NOMO-1 treated with dmso at 0.1 percent for 144 hours (cell line): ENCODE results near the gene SLC2A4RG.
"Not testable (repeated sequence)": the region's sequence is repeated elsewhere in the genome, so short reads cannot be mapped to it uniquely, and the experiment has no call there.

Experiments used
- DNase-seq: peaks from one replicate; lab custom pipeline; 2025; ENCODE audit not compliant: unreplicated experiment; lab: John Stamatoyannopoulos, UW

SLC2A4RG gene

GRCh38 chr20:63712191-63712590 is 27.4 kb upstream of the SLC2A4RG start:
- no peak for DNase-seq

DNA sequence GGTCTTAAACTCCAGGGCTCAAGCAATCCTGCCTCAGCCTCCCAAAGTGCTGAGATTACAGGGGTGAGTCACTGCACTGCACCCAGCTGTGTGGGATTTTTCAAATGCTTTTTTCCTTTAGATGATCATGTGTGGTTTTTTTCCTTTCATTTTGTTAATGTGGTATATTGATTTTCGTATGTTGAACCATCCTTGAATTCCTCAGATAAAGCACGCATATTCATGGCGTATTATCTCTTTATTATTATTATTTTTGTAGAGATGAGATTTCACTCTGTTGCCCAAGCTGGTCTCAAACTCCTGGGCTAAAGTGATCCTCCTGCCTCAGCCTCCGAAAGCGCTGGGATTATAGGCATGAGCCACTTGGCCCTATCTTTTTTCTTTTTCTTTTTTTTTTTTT is 24.7 kb upstream of the SLC2A4RG start:
- DNase-seq = no peak

DNA sequence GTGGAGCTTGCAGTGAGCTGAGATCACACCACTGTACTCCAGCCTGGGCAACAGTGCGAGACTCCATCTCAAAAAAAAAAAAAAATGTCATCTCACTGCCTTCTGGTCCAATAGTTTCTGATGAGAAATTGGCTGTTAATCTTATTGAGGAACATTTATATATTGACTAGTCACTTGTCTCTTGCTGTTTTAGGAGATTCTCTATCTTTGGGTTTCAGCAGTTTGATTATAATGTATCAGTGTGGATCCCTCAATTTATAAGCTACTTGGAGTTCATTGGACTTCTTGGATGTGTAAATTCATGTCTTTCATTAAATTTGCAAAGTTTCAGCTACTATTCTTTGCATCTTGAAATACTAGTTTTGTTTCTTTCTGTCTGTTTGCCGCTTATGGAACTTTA is 20.6 kb upstream of the SLC2A4RG start:
- no peak for DNase-seq

DNA sequence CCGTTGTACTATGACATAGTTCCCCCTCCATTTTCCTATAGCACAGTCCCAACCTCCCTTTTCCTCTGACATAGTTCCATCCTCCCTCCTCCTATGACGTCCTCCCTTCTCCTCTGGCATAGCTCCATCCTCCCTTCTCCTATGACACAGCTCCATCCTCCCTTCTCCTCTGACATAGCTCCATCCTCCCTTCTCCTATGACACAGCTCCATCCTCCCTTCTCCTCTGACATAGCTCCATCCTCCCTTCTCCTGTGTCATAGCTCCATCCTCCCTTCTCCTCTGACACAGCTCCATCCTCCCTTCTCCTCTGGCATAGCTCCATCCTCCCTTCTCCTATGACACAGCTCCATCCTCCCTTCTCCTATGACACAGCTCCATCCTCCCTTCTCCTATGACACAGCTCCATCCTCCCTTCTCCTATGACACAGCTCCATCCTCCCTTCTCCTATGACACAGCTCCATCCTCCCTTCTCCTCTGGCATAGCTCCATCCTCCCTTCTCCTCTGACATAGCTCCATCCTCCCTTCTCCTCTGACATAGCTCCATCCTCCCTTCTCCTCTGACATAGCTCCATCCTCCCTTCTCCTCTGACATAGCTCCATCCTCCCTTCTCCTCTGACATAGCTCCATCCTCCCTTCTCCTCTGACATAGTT is 16.5 kb upstream of the SLC2A4RG start:
- not testable (repeated sequence) for DNase-seq

GRCh38 chr20:63730189-63730733 is 9.3 kb upstream of the SLC2A4RG start:
- not testable (repeated sequence) for DNase-seq

DNA sequence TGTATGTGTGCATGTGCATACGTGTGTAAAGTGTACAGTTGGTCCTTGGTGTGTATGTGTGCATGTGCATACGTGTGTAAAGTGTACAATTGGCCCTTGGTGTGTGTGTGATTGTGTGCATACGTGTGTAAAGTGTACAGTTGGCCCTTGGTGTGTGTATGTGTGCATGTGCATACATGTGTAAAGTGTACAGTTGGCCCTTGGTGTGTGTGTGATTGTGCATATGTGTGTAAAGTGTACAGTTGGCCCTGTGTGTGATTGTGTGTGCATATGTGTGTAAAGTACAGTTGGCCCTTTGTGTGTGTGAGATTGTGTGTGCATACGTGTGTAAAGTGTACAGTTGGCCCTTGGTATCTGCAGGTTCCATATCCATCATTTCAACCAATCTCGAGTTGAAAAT is 8.2 kb upstream of the SLC2A4RG start:
- no peak for DNase-seq

DNA sequence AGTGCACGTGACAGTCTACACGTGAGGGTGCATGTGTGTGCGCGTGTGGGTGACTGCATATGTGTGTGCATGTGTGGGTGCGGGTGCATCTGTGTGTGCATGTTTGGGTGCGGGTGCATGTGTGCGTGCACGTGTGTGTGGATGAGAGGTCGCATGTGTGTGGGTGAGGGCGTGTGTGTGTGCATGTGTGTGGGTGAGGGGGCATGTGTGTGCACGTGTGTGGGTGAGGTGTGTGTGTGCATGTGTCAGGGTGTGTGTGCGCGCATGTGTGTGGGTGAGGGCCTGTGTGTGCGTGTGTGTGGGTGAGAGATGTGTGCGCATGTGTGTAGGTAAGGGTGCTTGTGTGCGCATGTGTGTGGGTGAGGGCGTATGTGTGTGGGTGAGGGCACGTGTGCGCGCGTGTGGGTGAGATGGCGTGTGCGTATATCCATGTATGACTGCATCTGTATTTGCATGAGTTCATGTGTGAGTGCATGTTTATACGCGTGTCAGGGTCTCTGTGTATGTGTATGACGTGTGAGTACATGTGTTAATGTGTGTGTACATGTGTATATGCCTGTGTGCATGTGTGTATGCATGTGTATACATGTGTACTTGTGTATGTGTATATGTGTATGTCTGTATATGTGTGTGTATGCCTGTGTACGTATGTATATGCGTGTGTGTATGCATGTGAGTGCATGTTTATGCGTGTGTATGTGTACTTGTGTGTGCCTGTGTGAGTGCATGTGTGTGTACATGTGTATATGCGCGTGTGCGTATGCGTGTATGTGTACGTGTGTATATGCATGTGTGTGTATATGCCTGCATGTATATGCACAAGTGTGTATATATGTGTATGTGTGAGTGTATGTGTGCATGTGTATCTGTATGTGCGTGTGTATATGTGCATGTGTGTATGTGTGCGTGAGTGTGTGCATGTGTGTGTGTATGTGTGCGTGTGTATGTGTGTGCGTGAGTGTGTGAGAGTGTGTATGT is 7.2 kb upstream of the SLC2A4RG start:
- DNase-seq = no peak

GRCh38 chr20:63733117-63733516 is 6.5 kb upstream of the SLC2A4RG start:
- no peak for DNase-seq

DNA sequence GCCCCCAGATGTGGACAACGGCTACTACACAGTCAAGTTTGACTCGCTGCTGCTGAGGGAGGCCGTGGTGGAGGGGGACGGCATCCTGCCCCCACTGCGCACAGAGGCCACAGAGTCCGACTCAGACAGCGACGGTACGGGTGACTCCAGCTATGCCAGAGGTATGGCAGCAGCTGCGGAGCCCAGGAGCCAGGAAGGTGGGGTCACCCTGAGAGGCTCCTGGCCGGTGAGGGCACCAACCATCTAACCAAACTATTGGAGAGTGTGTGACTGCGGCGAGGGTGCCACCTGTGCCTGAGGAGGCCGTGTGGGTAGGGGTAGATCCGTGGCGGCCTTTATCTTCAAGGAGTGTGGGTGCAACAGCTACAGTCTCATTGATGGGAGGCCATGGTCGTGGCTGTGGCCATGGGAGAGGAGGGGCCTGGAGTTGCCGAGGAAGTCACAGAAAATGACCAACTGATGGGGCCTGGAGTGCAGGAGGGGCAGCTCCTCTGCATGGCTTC is 5.9 kb upstream of the SLC2A4RG start:
- DNase-seq = no peak

- no peak for DNase-seq
Measured at GRCh38 chr20:63734111-63734945, 5.2 kb upstream of the SLC2A4RG start.

DNA sequence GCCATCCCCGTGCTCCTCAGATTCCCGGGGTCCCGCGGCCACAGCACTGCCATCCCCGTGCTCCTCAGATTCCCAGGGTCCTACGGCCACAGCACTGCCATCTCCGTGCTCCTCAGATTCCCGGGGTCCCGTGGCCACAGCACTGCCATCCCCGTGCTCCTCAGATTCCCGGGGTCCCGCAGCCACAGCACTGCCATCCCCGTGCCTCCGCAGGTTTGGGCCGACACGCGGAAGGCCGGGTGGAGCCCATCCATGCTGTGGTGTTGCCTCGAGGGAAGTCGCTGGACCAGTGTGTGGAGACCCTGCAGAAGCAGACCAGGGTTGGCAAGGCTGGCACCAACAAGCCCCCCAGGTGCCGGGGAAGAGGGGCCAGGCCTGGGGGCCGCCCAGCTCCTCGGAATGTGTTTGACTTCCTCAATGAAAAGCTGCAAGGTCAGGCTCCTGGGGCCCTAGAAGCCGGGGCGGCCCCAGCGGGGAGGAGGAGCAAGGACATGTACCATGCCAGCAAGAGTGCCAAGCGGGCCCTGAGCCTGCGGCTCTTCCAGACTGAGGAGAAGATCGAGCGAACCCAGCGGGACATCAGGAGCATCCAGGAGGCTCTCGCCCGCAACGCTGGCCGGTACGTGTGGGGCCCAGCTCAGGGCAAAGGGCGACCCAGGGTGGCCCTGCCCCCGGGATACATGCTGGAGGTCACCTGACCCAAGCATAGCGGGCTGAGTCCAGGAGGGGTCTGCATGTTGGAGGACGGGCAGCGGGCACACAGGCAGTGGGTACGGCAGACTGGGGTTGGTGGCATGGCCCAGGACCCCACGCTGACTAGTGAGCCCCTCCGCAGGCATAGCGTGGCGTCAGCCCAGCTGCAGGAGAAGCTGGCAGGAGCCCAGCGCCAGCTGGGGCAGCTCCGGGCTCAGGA is 4.4 kb upstream of the SLC2A4RG start:
- DNase-seq = no peak

- no peak for DNase-seq
Measured at GRCh38 chr20:63735859-63736718, 3.5 kb upstream of the SLC2A4RG start, which contains the start of gene LIME1. Gene LIME1, plus strand, starts transcription at chr20:63736664. Its CDS starts 886 bp downstream, at chr20:63737550.

- no peak for DNase-seq
Measured at GRCh38 chr20:63736893-63737694, 2.5 kb upstream of the SLC2A4RG start.

- no peak for DNase-seq
Measured at GRCh38 chr20:63737695-63737944, 2.0 kb upstream of the SLC2A4RG start.

- no peak for DNase-seq
Measured at GRCh38 chr20:63737945-63738686, 1.5 kb upstream of the SLC2A4RG start.

- DNase-seq = no peak
Measured at GRCh38 chr20:63738687-63739129, 868 bp upstream of the SLC2A4RG start.

GRCh38 chr20:63740070-63740626 is 572 bp downstream of the SLC2A4RG start:
- DNase-seq = no peak
